SK-N-SH treated with all-trans-retinoic acid at 6 μM for 48 hours (cell line): ENCODE measurements around the gene TMEM86A.

Source experiments
- GLIS3 ChIP-seq: fragments of 250-450 bp; sonication (Bioruptor Pico); IDR thresholded peaks from 2 replicates; pipeline ENCODE4 v1.5.0; 2020; ENCODE audit warnings: mild to moderate bottlenecking, moderate library complexity
- ISL1 ChIP-seq: fragments of 250-450 bp; sonication (Bioruptor Pico); IDR thresholded peaks from 2 replicates; pipeline ENCODE4 v2.1.2; 2022; ENCODE audit warnings: mild to moderate bottlenecking, moderate library complexity
- RARB ChIP-seq: fragments of 250-450 bp; sonication (Bioruptor Pico); IDR thresholded peaks from 2 replicates; pipeline ENCODE4 v1.8.0; 2021; ENCODE audit warnings: mild to moderate bottlenecking, moderate library complexity
- SNAI2 ChIP-seq: fragments of 250-450 bp; sonication (Bioruptor Pico); IDR thresholded peaks from 2 replicates; pipeline ENCODE4 v1.5.0; 2020; ENCODE audit warnings: mild to moderate bottlenecking, moderate library complexity
- ZNF8 ChIP-seq: fragments of 450-650 bp; formaldehyde crosslinking; IDR thresholded peaks from 2 replicates; pipeline ENCODE4 v1.5.0; 2020; ENCODE audit warnings: mild to moderate bottlenecking, moderate library complexity
- TF ChIP-seq, protein P1 (sequence below): fragments of 250-450 bp; sonication (Bioruptor Pico); IDR thresholded peaks from 2 replicates; pipeline ENCODE4 v1.8.0; 2020; ENCODE audit warnings: mild to moderate bottlenecking, moderate library complexity, borderline replicate concordance

- TF ChIP-seq RARB (CRISPR knock-in tag) (no peak), ZNF8 (CRISPR knock-in tag) (no peak), GLIS3 (CRISPR knock-in tag) (no peak), SNAI2 (CRISPR knock-in tag) (no peak), ISL1 (CRISPR knock-in tag) (no peak)
- TF ChIP-seq, protein P1, sequence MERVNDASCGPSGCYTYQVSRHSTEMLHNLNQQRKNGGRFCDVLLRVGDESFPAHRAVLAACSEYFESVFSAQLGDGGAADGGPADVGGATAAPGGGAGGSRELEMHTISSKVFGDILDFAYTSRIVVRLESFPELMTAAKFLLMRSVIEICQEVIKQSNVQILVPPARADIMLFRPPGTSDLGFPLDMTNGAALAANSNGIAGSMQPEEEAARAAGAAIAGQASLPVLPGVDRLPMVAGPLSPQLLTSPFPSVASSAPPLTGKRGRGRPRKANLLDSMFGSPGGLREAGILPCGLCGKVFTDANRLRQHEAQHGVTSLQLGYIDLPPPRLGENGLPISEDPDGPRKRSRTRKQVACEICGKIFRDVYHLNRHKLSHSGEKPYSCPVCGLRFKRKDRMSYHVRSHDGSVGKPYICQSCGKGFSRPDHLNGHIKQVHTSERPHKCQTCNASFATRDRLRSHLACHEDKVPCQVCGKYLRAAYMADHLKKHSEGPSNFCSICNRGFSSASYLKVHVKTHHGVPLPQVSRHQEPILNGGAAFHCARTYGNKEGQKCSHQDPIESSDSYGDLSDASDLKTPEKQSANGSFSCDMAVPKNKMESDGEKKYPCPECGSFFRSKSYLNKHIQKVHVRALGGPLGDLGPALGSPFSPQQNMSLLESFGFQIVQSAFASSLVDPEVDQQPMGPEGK (CRISPR knock-in tag): no peak
These were observed 15.3 kb downstream of the TMEM86A start for GRCh38 chr11:18713646-18714442.
